ENCODE measurements around the gene FFAR4.

DNA sequence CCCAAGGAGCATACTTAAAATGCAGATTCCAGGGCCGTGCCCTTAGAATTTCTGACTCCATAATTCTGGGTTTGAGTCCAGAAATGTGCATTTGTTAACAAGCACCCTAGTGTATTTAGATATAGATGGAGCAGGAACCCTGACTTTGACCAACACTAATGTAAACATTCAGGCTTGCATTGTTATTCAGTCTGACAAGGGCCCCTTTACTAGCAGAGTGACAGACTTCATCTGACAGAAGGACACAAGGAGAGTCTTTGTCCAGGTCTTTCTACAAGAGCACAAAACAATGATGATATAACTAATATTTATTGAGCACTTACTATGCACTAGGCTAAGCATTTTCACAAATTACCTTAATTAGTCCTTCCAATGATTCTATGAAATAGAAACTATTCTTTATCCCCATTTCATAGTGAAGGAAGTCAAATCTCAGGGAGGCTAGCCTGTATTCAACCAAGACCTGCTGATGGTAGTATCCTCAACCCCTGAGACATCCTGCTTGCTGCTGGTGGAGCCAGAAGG lies 30.7 kb downstream of the FFAR4 start:
- TF ChIP-seq, protein P1, sequence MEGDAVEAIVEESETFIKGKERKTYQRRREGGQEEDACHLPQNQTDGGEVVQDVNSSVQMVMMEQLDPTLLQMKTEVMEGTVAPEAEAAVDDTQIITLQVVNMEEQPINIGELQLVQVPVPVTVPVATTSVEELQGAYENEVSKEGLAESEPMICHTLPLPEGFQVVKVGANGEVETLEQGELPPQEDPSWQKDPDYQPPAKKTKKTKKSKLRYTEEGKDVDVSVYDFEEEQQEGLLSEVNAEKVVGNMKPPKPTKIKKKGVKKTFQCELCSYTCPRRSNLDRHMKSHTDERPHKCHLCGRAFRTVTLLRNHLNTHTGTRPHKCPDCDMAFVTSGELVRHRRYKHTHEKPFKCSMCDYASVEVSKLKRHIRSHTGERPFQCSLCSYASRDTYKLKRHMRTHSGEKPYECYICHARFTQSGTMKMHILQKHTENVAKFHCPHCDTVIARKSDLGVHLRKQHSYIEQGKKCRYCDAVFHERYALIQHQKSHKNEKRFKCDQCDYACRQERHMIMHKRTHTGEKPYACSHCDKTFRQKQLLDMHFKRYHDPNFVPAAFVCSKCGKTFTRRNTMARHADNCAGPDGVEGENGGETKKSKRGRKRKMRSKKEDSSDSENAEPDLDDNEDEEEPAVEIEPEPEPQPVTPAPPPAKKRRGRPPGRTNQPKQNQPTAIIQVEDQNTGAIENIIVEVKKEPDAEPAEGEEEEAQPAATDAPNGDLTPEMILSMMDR (IDR thresholded peaks at IDR 0.05), result no peak
- TF ChIP-seq EP300 (IDR thresholded peaks at IDR 0.05) (no peak), POLR2A (IDR thresholded peaks at IDR 0.05) (no peak)

Data from upper lobe of left lung (tissue), 4 donors.